PC-9 (cell line): ENCODE measurements around the gene LDLRAD3. TPM values are rescaled to one million over a fixed set of nuclear protein-coding genes. Genes with fewer than 3 reads are reported as not detected.

Experiments
- BruUV-seq: library from RNA; stranded (reverse); fragments of 400-500 nt; replicated peaks from 2 replicates; lab custom pipeline; 2021; lab: Mats Ljungman, UMichigan
- CTCF ChIA-PET: fragments of 300-600 bp; sonication (Branson Sonifier 250); formaldehyde crosslinking; loops from one replicate; lab custom pipeline; 2022; ENCODE audit warnings: antibody characterized with exemption; lab: Charles Lee
- POLR2A ChIA-PET: fragments of 300-600 bp; sonication (Branson Sonifier 250); formaldehyde crosslinking; loops from one replicate; lab custom pipeline; 2022; ENCODE audit warnings: antibody characterized with exemption; ENCODE audit not compliant: unreplicated experiment; lab: Charles Lee
- DNase-seq, 2 experiments: peaks; one replicate each; pipeline versions ENCODE4 v3.0.0 to v3.0.0-alpha.2; 2015 to 2022; ENCODE audit warnings: mixed read lengths in 1 of 2
- H2AFZ ChIP-seq: fragments of 200-600 bp; sonication (generic); 2 replicates; pipeline ENCODE4 v1.8.1; 2017; ENCODE audit warnings: antibody characterized with exemption
- H3F3A ChIP-seq: fragments of 200-600 bp; sonication (generic); 2 replicates; pipeline ENCODE4 v1.8.1; 2017; ENCODE audit warnings: antibody characterized with exemption, mild to moderate bottlenecking, low read depth; ENCODE audit not compliant: insufficient read depth
- H3K27ac ChIP-seq: fragments of 200-600 bp; sonication (generic); 2 replicates; pipeline ENCODE4 v1.6.1; 2016; ENCODE audit warnings: mixed run types
- H3K27me3 ChIP-seq: fragments of 200-600 bp; sonication (generic); 2 replicates; pipeline ENCODE4 v1.6.1; 2016; ENCODE audit warnings: low read depth, mixed run types; ENCODE audit not compliant: insufficient read depth
- H3K36me3 ChIP-seq: fragments of 200-600 bp; sonication (generic); 2 replicates; pipeline ENCODE4 v1.6.1; 2016; ENCODE audit warnings: low read depth, mixed run types
- H3K4me1 ChIP-seq: fragments of 200-600 bp; sonication (generic); replicated peaks from 2 replicates; pipeline ENCODE4 v1.6.1; 2016; ENCODE audit warnings: mixed run types; ENCODE audit not compliant: insufficient read depth
- H3K4me2 ChIP-seq: fragments of 200-600 bp; sonication (generic); 2 replicates; pipeline ENCODE4 v1.6.1; 2017; ENCODE audit warnings: mixed run types
- H3K4me3 ChIP-seq: fragments of 200-600 bp; sonication (generic); 2 replicates; pipeline ENCODE4 v1.6.1; 2016; ENCODE audit warnings: mixed run types
- H3K79me2 ChIP-seq: fragments of 200-600 bp; sonication (generic); 2 replicates; pipeline ENCODE4 v1.6.1; 2017; ENCODE audit warnings: low read depth, mixed run types
- H3K9me2 ChIP-seq: fragments of 200-600 bp; sonication (generic); 2 replicates; pipeline ENCODE4 v1.8.1; 2017; ENCODE audit warnings: mild to moderate bottlenecking; ENCODE audit not compliant: insufficient read depth
- H3K9me3 ChIP-seq: fragments of 200-600 bp; sonication (generic); 2 replicates; pipeline ENCODE4 v1.8.1; 2016; ENCODE audit warnings: low read depth; ENCODE audit not compliant: insufficient read depth
- H4K20me1 ChIP-seq: fragments of 200-600 bp; sonication (generic); 2 replicates; pipeline ENCODE4 v1.8.1; 2017; ENCODE audit not compliant: insufficient read depth
- CTCF ChIP-seq: fragments of 200-600 bp; sonication (generic); conservative IDR thresholded peaks from 2 replicates; pipeline ENCODE4 v1.6.1; 2017; ENCODE audit warnings: mixed run types, antibody characterized with exemption, mild to moderate bottlenecking, moderate library complexity
- EZH2 ChIP-seq: fragments of 200-600 bp; sonication (generic); IDR thresholded peaks from 2 replicates; pipeline ENCODE4 v1.8.0; 2017; ENCODE audit warnings: antibody characterized with exemption, low read depth
- intact Hi-C: fragments of 100-400 bp; cut with micrococcal nuclease; formaldehyde crosslinking; loops from one replicate; pipeline ENCODE4 v1.10.0; 2022; ENCODE audit not compliant: unreplicated experiment
- total RNA-seq: library from RNA; stranded (reverse); gene quantifications from 2 replicates; pipeline ENCODE4 v1.2.3, GENCODE V29; 2021

Gene LDLRAD3
- total RNA-seq, 1 experiment from 2014 or later = 15.9 TPM

GRCh38 chr11:36037031-36037430, 93.2 kb downstream of the LDLRAD3 start:
- intact Hi-C loops = no loop called here
- H4K20me1 ChIP-seq = 0 out of 2 replicates have a peak, but pooled peaks cover 3% of the 10 kb centered on the region
- H3K79me2 ChIP-seq = peaks cover 9% of the 10 kb centered on the region; the same call in 1 of the 2 replicates
- no peak overlapping the region for H3K4me2 ChIP-seq
- H3K4me1 ChIP-seq = peaks cover 25% of the 10 kb centered on the region
- H3K4me3 ChIP-seq = no peak overlapping the region
- no peaks in the 10 kb centered on the region for H3K9me2 ChIP-seq
- no peak overlapping the region for H2AFZ ChIP-seq
- no TSS peak for BruUV-seq
- H3K27ac ChIP-seq = no peak overlapping the region
- ChIA-PET CTCF (no interaction called here), POLR2A (no interaction called here)
- H3K9me3 ChIP-seq = no peaks in the 10 kb centered on the region
- DNase-seq = no peak
- no peaks in the 10 kb centered on the region for H3K36me3 ChIP-seq
- TF ChIP-seq EZH2 (no peak), CTCF (no peak)
- H3F3A ChIP-seq = peaks cover 12% of the 10 kb centered on the region
- no peaks in the 10 kb centered on the region for H3K27me3 ChIP-seq

DNA sequence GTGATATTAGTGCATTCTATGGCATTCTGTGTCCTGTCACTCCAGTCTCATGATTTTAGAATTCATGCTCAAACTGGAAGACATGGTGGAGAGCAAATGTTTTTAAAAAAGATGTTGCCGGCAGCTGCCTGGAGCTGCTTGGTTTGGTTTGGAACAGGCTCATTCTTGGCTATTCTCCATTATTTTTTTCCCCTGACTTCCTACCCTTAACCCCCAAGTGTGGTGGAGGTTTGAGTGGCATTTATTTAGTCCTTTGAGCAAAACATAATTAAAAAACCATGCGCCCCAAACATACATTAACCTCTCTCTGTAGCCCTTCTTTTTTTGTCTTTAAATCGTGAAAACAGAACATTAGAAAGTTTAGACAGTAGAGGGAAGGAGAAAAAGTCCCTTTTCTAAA, 94.7 kb downstream of the LDLRAD3 start:
- Histone ChIP-seq H2AFZ (no peak overlapping the region), H3K9me3 (no peaks in the 10 kb centered on the region), H3K27me3 (no peaks in the 10 kb centered on the region), H3K79me2 (peaks cover 9% of the 10 kb centered on the region; the same call in 1 of the 2 replicates), H3K9me2 (no peaks in the 10 kb centered on the region), H3K4me1 (peaks cover 20% of the 10 kb centered on the region), H3K27ac (no peak overlapping the region), H3K36me3 (no peaks in the 10 kb centered on the region), H3K4me2 (no peak overlapping the region), H4K20me1 (0 out of 2 replicates have a peak, but pooled peaks cover 3% of the 10 kb centered on the region), H3F3A (peaks cover 12% of the 10 kb centered on the region), H3K4me3 (no peak overlapping the region)
- BruUV-seq = no TSS peak
- intact Hi-C loops = no loop called here
- TF ChIP-seq EZH2 (no peak), CTCF (no peak)
- CTCF ChIA-PET = interaction anchor here (0.6 kb wide), 1 partner anchor 1972 kb away, joined by 6 read pairs; no protein-coding TSS in a partner anchor
- POLR2A ChIA-PET = no interaction called here
- no peak for DNase-seq

DNA sequence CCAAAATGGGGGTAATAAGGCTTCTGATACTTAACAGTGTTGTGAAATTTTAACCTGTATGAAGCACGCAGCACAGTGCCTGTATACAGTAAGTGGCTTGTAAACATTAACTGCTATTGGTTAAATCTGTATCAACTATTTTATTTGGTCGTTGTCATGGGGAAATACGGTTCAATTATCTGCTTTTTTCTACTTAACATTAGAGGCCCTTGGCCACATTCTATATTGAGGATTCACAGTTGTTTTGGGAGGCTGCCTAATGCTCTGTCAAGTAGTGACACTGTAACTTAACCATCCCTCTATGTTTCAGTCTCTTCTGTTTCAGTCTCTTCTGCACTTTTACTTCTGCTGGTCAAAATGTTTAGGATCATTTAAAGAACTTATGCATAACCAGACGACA, 95.6 kb downstream of the LDLRAD3 start:
- intact Hi-C loops = no loop called here
- Histone ChIP-seq H3K4me1 (peaks cover 11% of the 10 kb centered on the region), H3K9me3 (no peaks in the 10 kb centered on the region), H3K36me3 (no peaks in the 10 kb centered on the region), H3K79me2 (peaks cover 9% of the 10 kb centered on the region; the same call in 1 of the 2 replicates), H3K4me3 (no peak overlapping the region), H3K27ac (no peak overlapping the region), H3K9me2 (no peaks in the 10 kb centered on the region), H3F3A (peaks cover 3% of the 10 kb centered on the region), H3K4me2 (no peak overlapping the region), H2AFZ (no peak overlapping the region), H3K27me3 (no peaks in the 10 kb centered on the region), H4K20me1 (no peaks in the 10 kb centered on the region)
- TF ChIP-seq CTCF = no peak
- no peak for TF ChIP-seq EZH2
- BruUV-seq = no TSS peak
- POLR2A ChIA-PET = interaction anchor here (0.6 kb wide), 1 partner anchor 1357 kb away, joined by 4 read pairs; no protein-coding TSS in a partner anchor
- CTCF ChIA-PET = no interaction called here
- DNase-seq = no peak
